Kidney (tissue), 14 donors: ENCODE results near the gene FARS2. TPM values are rescaled to one million over a fixed set of nuclear protein-coding genes. Genes with fewer than 3 reads are reported as not detected.

Experiments
- DNase-seq, 5 donors: peaks; one replicate each; pipeline ENCODE4 v3.0.0-alpha.2; 2013 to 2020
- FAIRE-seq: peaks from 2 replicates; lab custom pipeline; 2012; peaks lifted over from hg19 to GRCh38; lab: Jason Lieb, UNC
- H3K27ac ChIP-seq, 2 donors: one replicate each; pipeline ENCODE4 v1.7.0; 2013; ENCODE audit warnings: low read depth in 2 of 2, low read length in 2 of 2, inconsistent platforms in 1 of 2
- H3K27me3 ChIP-seq: one replicate; pipeline ENCODE4 v1.7.1; 2013; ENCODE audit warnings: low read length, inconsistent platforms; ENCODE audit not compliant: control insufficient read depth, insufficient read depth
- H3K36me3 ChIP-seq, 3 donors: one replicate each; pipeline versions ENCODE4 v1.7.0 to v1.7.1; 2013; ENCODE audit warnings: low read length in 3 of 3, control low read depth in 1 of 3, inconsistent platforms in 1 of 3; ENCODE audit not compliant: insufficient read depth in 3 of 3, control insufficient read depth in 2 of 3
- H3K4me1 ChIP-seq, 3 donors: one replicate each; pipeline versions ENCODE4 v1.7.0 to v1.7.1; 2013; ENCODE audit warnings: low read length in 3 of 3, inconsistent platforms in 1 of 3, low read depth in 1 of 3; ENCODE audit not compliant: control insufficient read depth in 2 of 3, insufficient read depth in 2 of 3
- H3K4me3 ChIP-seq, 3 donors: one replicate each; pipeline versions ENCODE4 v1.7.0 to v1.8.1; 2013; ENCODE audit warnings: low read length in 3 of 3, control low read depth in 1 of 3, inconsistent platforms in 1 of 3
- H3K9ac ChIP-seq, 3 donors: one replicate each; pipeline versions ENCODE4 v1.7.0 to v1.7.1; 2013; ENCODE audit warnings: low read length in 3 of 3, control low read depth in 1 of 3, inconsistent platforms in 1 of 3
- H3K9me3 ChIP-seq, 3 donors: one replicate each; pipeline versions ENCODE4 v1.7.0 to v1.7.1; 2013; ENCODE audit warnings: low read length in 3 of 3, control low read depth in 1 of 3, inconsistent platforms in 1 of 3; ENCODE audit not compliant: control insufficient read depth in 2 of 3, insufficient read depth in 1 of 3
- CTCF ChIP-seq: IDR thresholded peaks from 3 replicates; pipeline ENCODE4 v1.5.1; 2012; ENCODE audit warnings: mild to moderate bottlenecking, moderate library complexity, borderline replicate concordance; ENCODE audit not compliant: insufficient read depth; ENCODE audit errors: extremely low read depth
- intact Hi-C: fragments of 100-400 bp; cut with DNase I; formaldehyde crosslinking; loops from one replicate; pipeline ENCODE4 v1.11.1; 2022
- polyA plus RNA-seq: library from polyadenylated mRNA; stranded (reverse); fragments of 350-450 nt; fragmentation: Illumina TruSeq; extraction: RNeasy Lipid Tissue Mini Kit (QIAGEN cat#74804); gene quantifications from one replicate; pipeline ENCODE4 v1.2.3, GENCODE V29; 2014; ENCODE audit warnings: low read depth, low replicate concordance; ENCODE audit not compliant: insufficient read depth
- total RNA-seq: library from RNA; stranded (reverse); fragmentation: NEBNext Ultra II Directional; extraction: Animal tissue kit (Norgen Biotek cat#: 25700); gene quantifications from one replicate; pipeline ENCODE4 v1.2.1, GENCODE V29; 2021
- donor health status: control.
- donor health status: control.
- donor health status: control.
- donor health status: control.
- donor health status: control.
- donor health status: DM: yes; HTN: yes; CAD: no.
- donor health status: Normal renal cell carcinoma (clear cell type).

The FARS2 gene
- total and polyA plus RNA-seq, 2 donors from 2014 or later = 22.1 to 24.8 TPM

DNA sequence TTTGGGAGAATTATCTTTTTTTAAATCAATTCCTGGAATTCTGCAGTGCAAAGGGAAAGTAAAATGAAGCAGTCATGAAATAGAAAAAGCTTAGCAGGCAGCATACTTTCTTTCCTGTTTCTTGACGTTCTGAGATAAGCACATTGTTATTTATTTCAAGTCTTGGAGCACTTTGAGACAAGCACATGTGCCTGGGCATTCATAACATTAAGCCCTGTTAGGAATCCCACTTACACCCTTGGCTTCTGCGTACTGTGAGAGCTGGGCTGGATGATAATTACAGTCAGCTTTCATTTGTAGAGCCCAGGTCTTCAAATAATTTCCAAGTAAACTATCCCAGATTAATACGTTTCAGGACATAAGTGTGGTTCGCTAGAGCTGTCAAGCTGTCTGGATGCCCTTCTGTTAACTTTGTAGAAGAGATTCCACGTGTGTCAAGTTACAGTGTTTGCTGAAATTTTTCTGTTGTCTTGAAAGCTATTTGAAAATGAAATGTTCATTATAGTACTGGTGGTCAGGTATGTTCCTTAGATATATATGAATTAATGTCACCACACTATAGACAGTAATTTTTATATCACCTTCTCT, 8.9 kb downstream of the FARS2 start:
- no peak for TF ChIP-seq CTCF
- Histone ChIP-seq H3K4me1 (no peaks in the 10 kb centered on the region), H3K4me3 (no peak overlapping the region), H3K9me3 (no peaks in the 10 kb centered on the region), H3K27me3 (no peaks in the 10 kb centered on the region), H3K36me3 (no peaks in the 10 kb centered on the region), H3K27ac (no peak overlapping the region), H3K9ac (no peak overlapping the region)
- no peak for DNase-seq
- no peak for FAIRE-seq
- intact Hi-C loops = no loop called here

- Histone ChIP-seq H3K27ac (no peak overlapping the region), H3K9me3 (no peaks in the 10 kb centered on the region), H3K36me3 (no peaks in the 10 kb centered on the region), H3K4me1 (no peaks in the 10 kb centered on the region), H3K4me3 (no peak overlapping the region), H3K9ac (no peak overlapping the region), H3K27me3 (no peaks in the 10 kb centered on the region)
- FAIRE-seq = no peak
- no peak for TF ChIP-seq CTCF
- intact Hi-C loops = no loop called here
- DNase-seq = no peak
These were observed 10.6 kb downstream of the FARS2 start for GRCh38 chr6:5271926-5272325.

- no peaks in the 10 kb centered on the region for H3K27me3 ChIP-seq
- no peak overlapping the region for H3K27ac ChIP-seq
- no peak for TF ChIP-seq CTCF
- intact Hi-C loops = no loop called here
- H3K4me3 ChIP-seq = no peak overlapping the region
- H3K9me3 ChIP-seq = no peaks in the 10 kb centered on the region
- no peak overlapping the region for H3K9ac ChIP-seq
- no peaks in the 10 kb centered on the region for H3K4me1 ChIP-seq
- no peaks in the 10 kb centered on the region for H3K36me3 ChIP-seq
- no peak for FAIRE-seq
- no peak for DNase-seq
These were observed 12.9 kb downstream of the FARS2 start for GRCh38 chr6:5274231-5274630.

- no peak for FAIRE-seq
- Histone ChIP-seq H3K9ac (no peak overlapping the region), H3K4me3 (no peak overlapping the region), H3K27me3 (no peaks in the 10 kb centered on the region), H3K4me1 (no peaks in the 10 kb centered on the region), H3K36me3 (peaks cover 0 to 2% (median 0%) of the 10 kb centered on the region in 3 donors), H3K9me3 (no peaks in the 10 kb centered on the region), H3K27ac (no peak overlapping the region)
- TF ChIP-seq CTCF = no peak
- no peak for DNase-seq
- intact Hi-C loops = no loop called here
These were observed 14.2 kb downstream of the FARS2 start for GRCh38 chr6:5275497-5275896.
